H1 (cell line): ENCODE data around the gene HSD17B1. TPM values are rescaled to one million over a fixed set of nuclear protein-coding genes. Genes with fewer than 3 reads are reported as not detected.

Experiments
- CTCF ChIA-PET: fragments of 300-600 bp; sonication (Branson Sonifier 250); formaldehyde crosslinking; loops from one replicate; lab custom pipeline; 2021; ENCODE audit not compliant: partially characterized antibody; lab: Charles Lee
- POLR2A ChIA-PET: fragments of 300-600 bp; sonication (Branson Sonifier 250); formaldehyde crosslinking; loops from one replicate; lab custom pipeline; 2021; ENCODE audit warnings: inconsistent platforms; ENCODE audit not compliant: partially characterized antibody; lab: Charles Lee
- DNase-seq, 2 experiments: peaks; one replicate each; pipeline versions ENCODE4 v3.0.0 to v3.0.0-alpha.2; 2010 to 2022; ENCODE audit warnings: low spot score in 2 of 2, low read depth in 1 of 2, mixed read lengths in 1 of 2
- FAIRE-seq: peaks from 2 replicates; lab custom pipeline; 2011; peaks lifted over from hg19 to GRCh38; lab: Jason Lieb, UNC
- H2AFZ ChIP-seq: 2 replicates; pipeline ENCODE4 v1.8.1; 2012; ENCODE audit warnings: low read length, inconsistent platforms
- H2AK5ac ChIP-seq: 2 replicates; pipeline ENCODE4 v1.6.1; 2013; ENCODE audit warnings: low read depth, low read length
- H2BK120ac ChIP-seq: replicated peaks from 2 replicates; pipeline ENCODE3; 2013; ENCODE audit warnings: low read depth, low read length, inconsistent platforms
- H2BK12ac ChIP-seq: 2 replicates; pipeline ENCODE4 v1.6.1; 2013; ENCODE audit warnings: low read depth, low read length
- H2BK15ac ChIP-seq: 2 replicates; pipeline ENCODE4 v1.6.1; 2013; ENCODE audit warnings: low read length
- H2BK20ac ChIP-seq: 2 replicates; pipeline ENCODE4 v1.6.1; 2013; ENCODE audit warnings: low read length
- H2BK5ac ChIP-seq: 2 replicates; pipeline ENCODE4 v1.6.1; 2013; ENCODE audit warnings: low read depth, low read length
- H3K14ac ChIP-seq: 2 replicates; pipeline ENCODE4 v1.6.1; 2013; ENCODE audit warnings: inconsistent platforms; ENCODE audit not compliant: insufficient read length
- H3K18ac ChIP-seq: 2 replicates; pipeline ENCODE4 v1.6.1; 2013; ENCODE audit warnings: low read length; ENCODE audit errors: extremely low read depth
- H3K23ac ChIP-seq: 2 replicates; pipeline ENCODE4 v1.6.1; 2013; ENCODE audit warnings: inconsistent platforms; ENCODE audit not compliant: insufficient read length
- H3K23me2 ChIP-seq: 2 replicates; pipeline ENCODE4 v1.6.1; 2013; ENCODE audit warnings: low read depth, low read length
- H3K27ac ChIP-seq: 2 replicates; pipeline ENCODE4 v1.6.1; 2011; ENCODE audit warnings: low read depth, low read length, inconsistent platforms
- H3K27me3 ChIP-seq, 4 experiments: replicated peaks in 1 of 4; 1 replicate in 1 of 4; 2 replicates in 3 of 4; pipeline versions ENCODE4 v1.6.1 to v1.8.1; 2011 to 2013; ENCODE audit warnings: low read length in 3 of 4, mild to moderate bottlenecking in 3 of 4, inconsistent platforms in 2 of 4, mixed read lengths in 2 of 4, moderate library complexity in 1 of 4; ENCODE audit not compliant: control insufficient read depth in 3 of 4, insufficient read depth in 3 of 4; ENCODE audit errors: extremely low read depth in 1 of 4
- H3K36me3 ChIP-seq, 4 experiments: 2 replicates each; pipeline versions ENCODE4 v1.6.1 to v1.8.1; 2011 to 2013; ENCODE audit warnings: mild to moderate bottlenecking in 4 of 4, low read length in 3 of 4, moderate library complexity in 2 of 4, control low read depth in 1 of 4, inconsistent platforms in 1 of 4; ENCODE audit not compliant: insufficient read depth in 4 of 4, control insufficient read depth in 2 of 4
- H3K4ac ChIP-seq: replicated peaks from 2 replicates; pipeline ENCODE3; 2013; ENCODE audit warnings: low read length, low read depth, mixed read lengths, inconsistent platforms; ENCODE audit not compliant: insufficient read length
- H3K4me1 ChIP-seq, 4 experiments: replicated peaks in 1 of 4; 1 replicate in 1 of 4; 2 replicates in 3 of 4; pipeline versions ENCODE4 v1.6.1 to v1.8.1; 2011 to 2013; ENCODE audit warnings: low read length in 3 of 4, inconsistent platforms in 2 of 4, mixed read lengths in 1 of 4; ENCODE audit not compliant: insufficient read depth in 4 of 4, control insufficient read depth in 3 of 4
- H3K4me2 ChIP-seq, 2 experiments: 2 replicates each; pipeline versions ENCODE4 v1.6.1 to v1.8.1; 2011 to 2013; ENCODE audit warnings: low read depth in 2 of 2, low read length in 2 of 2, control low read depth in 1 of 2, inconsistent platforms in 1 of 2, mild to moderate bottlenecking in 1 of 2; ENCODE audit not compliant: insufficient read depth in 1 of 2
- H3K4me3 ChIP-seq, 4 experiments: fragments of 200-600, 300-600 bp in 1 of 4; sonication (generic), shearing (Covaris generic), sonication (Bioruptor Twin) in 1 of 4; 2 replicates each; pipeline versions ENCODE4 v1.5.1 to v1.8.1; 2011 to 2016; ENCODE audit warnings: low read length in 4 of 4, low read depth in 3 of 4, control low read depth in 2 of 4, inconsistent platforms in 2 of 4, mild to moderate bottlenecking in 2 of 4, mixed read lengths in 1 of 4, moderate library complexity in 1 of 4; ENCODE audit not compliant: insufficient read depth in 2 of 4; ENCODE audit errors: extremely low read depth in 1 of 4
- H3K56ac ChIP-seq: replicated peaks from 2 replicates; pipeline ENCODE3; 2013; ENCODE audit warnings: low read depth, mild to moderate bottlenecking, mixed read lengths, low read length, inconsistent platforms; ENCODE audit not compliant: insufficient read length
- H3K79me1 ChIP-seq: 2 replicates; pipeline ENCODE4 v1.6.1; 2013; ENCODE audit warnings: low read depth, low read length, control low read depth
- H3K79me2 ChIP-seq, 2 experiments: 2 replicates each; pipeline versions ENCODE4 v1.6.1 to v1.8.1; 2012 to 2013; ENCODE audit warnings: low read length in 2 of 2, mild to moderate bottlenecking in 2 of 2, inconsistent platforms in 1 of 2; ENCODE audit not compliant: insufficient read depth in 2 of 2, control insufficient read depth in 1 of 2
- H3K9ac ChIP-seq, 4 experiments: replicated peaks in 1 of 4; 1 replicate in 1 of 4; 2 replicates in 3 of 4; pipeline versions ENCODE4 v1.6.1 to v1.8.1; 2011 to 2013; ENCODE audit warnings: low read depth in 3 of 4, low read length in 3 of 4, control low read depth in 2 of 4, mild to moderate bottlenecking in 2 of 4, moderate library complexity in 2 of 4, inconsistent platforms in 1 of 4; ENCODE audit errors: extremely low read depth in 1 of 4
- H3K9me3 ChIP-seq, 2 experiments: 2 replicates each; pipeline versions ENCODE4 v1.6.1 to v1.8.1; 2012 to 2013; ENCODE audit warnings: mild to moderate bottlenecking in 2 of 2, moderate library complexity in 2 of 2, control low read depth in 1 of 2, inconsistent platforms in 1 of 2, low read depth in 1 of 2, low read length in 1 of 2, mixed read lengths in 1 of 2; ENCODE audit not compliant: insufficient read depth in 2 of 2
- H4K20me1 ChIP-seq, 2 experiments: replicated peaks in 1 of 2; 2 replicates each; pipeline versions ENCODE3 to v1.8.1; 2011 to 2013; ENCODE audit warnings: inconsistent platforms in 2 of 2, low read length in 2 of 2, mild to moderate bottlenecking in 1 of 2; ENCODE audit not compliant: insufficient read depth in 2 of 2, control insufficient read depth in 1 of 2
- H4K5ac ChIP-seq: 2 replicates; pipeline ENCODE4 v1.6.1; 2013; ENCODE audit warnings: low read length, low read depth, mixed read lengths, inconsistent platforms; ENCODE audit not compliant: insufficient read length
- H4K8ac ChIP-seq: 2 replicates; pipeline ENCODE4 v1.8.0; 2013; ENCODE audit warnings: mild to moderate bottlenecking, moderate library complexity, low read length, inconsistent platforms; ENCODE audit not compliant: insufficient read depth; ENCODE audit errors: extremely low read depth
- H4K91ac ChIP-seq: replicated peaks from 2 replicates; pipeline ENCODE3; 2013; ENCODE audit warnings: low read length, mixed read lengths, inconsistent platforms; ENCODE audit not compliant: insufficient read length
- HDAC2 ChIP-seq, 2 experiments: fragments of 300-600 bp in 1 of 2; sonication (generic) in 1 of 2; IDR thresholded peaks; 2 replicates each; pipeline ENCODE4 v1.6.1; 2011 to 2012; ENCODE audit warnings: low read depth in 2 of 2, low read length in 2 of 2, mild to moderate bottlenecking in 2 of 2, moderate library complexity in 2 of 2, borderline replicate concordance in 1 of 2, inconsistent platforms in 1 of 2
- SP1 ChIP-seq: IDR thresholded peaks from 2 replicates; pipeline ENCODE4 v1.6.1; 2011; ENCODE audit warnings: low read depth, low read length
- TEAD4 ChIP-seq: IDR thresholded peaks from 2 replicates; pipeline ENCODE4 v1.6.1; 2012; ENCODE audit warnings: low read depth, low read length, inconsistent platforms, mixed read lengths
- WGBS, 2 experiments: shearing (Covaris generic) in 1 of 2; methylation state at CpG; one replicate each; pipeline versions ENCODE4 v1.1.6 to v1.1.7; 2013 to 2015; ENCODE audit warnings: low lambda C conversion rate in 2 of 2, mixed read lengths in 2 of 2, inconsistent platforms in 1 of 2, low coverage in 1 of 2, missing lambda C conversion rate in 1 of 2; ENCODE audit not compliant: insufficient replicate concordance in 2 of 2, insufficient coverage in 1 of 2, insufficient read length in 1 of 2; ENCODE audit errors: extremely low coverage in 1 of 2, missing lambda C conversion rate in 1 of 2; 5-methylcytosine and 5-hydroxymethylcytosine counted together
- polyA plus RNA-seq, 7 experiments: library from polyadenylated mRNA; depleted of rRNA in 3 of 7; stranded (reverse) in 5 of 7; unstranded in 2 of 7; fragments of >200 nt in 5 of 7; fragments of 200-250 nt in 2 of 7; gene quantifications; 1 replicate in 5 of 7; 2 replicates in 1 of 7; 4 replicates in 1 of 7; pipeline versions ENCODE4 v1.2.1 to v1.2.3, GENCODE V29; 2011 to 2013; ENCODE audit warnings: missing spikeins in 2 of 7, mixed read lengths in 2 of 7
- total RNA-seq: library from RNA; stranded (reverse); fragmentation: NEBNext Ultra II Directional; extraction: Animal tissue kit (Norgen Biotek cat#: 25700); gene quantifications from 2 replicates; pipeline ENCODE4 v1.2.1, GENCODE V29; 2021

HSD17B1 gene
- total and polyA plus RNA-seq, 2 of the 8 experiments (the other 6 are each of a cell fraction or from before 2014, with no cell fraction given): 0.88 to 1.0 TPM

- Histone ChIP-seq H3K4me3 (no peak overlapping the region), H3K27me3 (no peaks in the 10 kb centered on the region), H3K4me2 (no peak overlapping the region), H3K4ac (no peak overlapping the region), H3K9ac (no peak overlapping the region), H3K23ac (no peak overlapping the region), H3K23me2 (peaks cover 2% of the 10 kb centered on the region; the same call in 1 of the 2 replicates), H3K9me3 (no peaks in the 10 kb centered on the region), H3K36me3 (peaks cover 0 to 8% (median 3%) of the 10 kb centered on the region in 4 experiments; a peak in 4 of 8 replicates), H2BK15ac (no peak overlapping the region), H4K8ac (no peak overlapping the region), H3K18ac (no peak overlapping the region), H4K20me1 (peaks cover 0 to 4% of the 10 kb centered on the region in 2 experiments), H2AFZ (no peak overlapping the region), H3K27ac (no peak overlapping the region), H3K56ac (no peak overlapping the region), H2BK12ac (no peak overlapping the region), H4K5ac (no peak overlapping the region), H2BK120ac (no peak overlapping the region), H4K91ac (no peak overlapping the region), H3K14ac (no peak overlapping the region), H2BK20ac (no peak overlapping the region), H2AK5ac (no peak overlapping the region), H3K79me1 (no peaks in the 10 kb centered on the region), H2BK5ac (no peak overlapping the region), H3K79me2 (no peaks in the 10 kb centered on the region), H3K4me1 (peaks cover 0 to 8% (median 7%) of the 10 kb centered on the region in 4 experiments; a peak in 4 of 7 replicates)
- POLR2A ChIA-PET: interaction anchor here (0.7 to 4.3 kb wide), 4 partner anchors 10 to 124 kb away, joined by 3 to 43 read pairs (median 4); partner anchors contain the start of genes NAGLU, PSMC3IP and TUBG2
- CTCF ChIA-PET: interaction anchor here (0.7 to 3.0 kb wide), 6 partner anchors 10 to 58 kb away, joined by 3 to 28 read pairs (median 5); partner anchors contain the start of genes NAGLU and PSMC3IP
- DNase-seq: no peak
- 93% methylated on average over 23 of the region's 23 CpGs; no CpG with 5 or more reads in 1 of the 2 experiments for WGBS, 2 experiments
- no peak for FAIRE-seq
- TF ChIP-seq HDAC2 (IDR thresholded peaks at IDR 0.05; ENCODE audit: borderline replicate concordance in 1 of 2, low read depth in 2 of 2, low read length in 2 of 2): no peak
- no peak for TF ChIP-seq SP1
- TF ChIP-seq TEAD4: no peak
Measured at GRCh38 chr17:42547001-42547461, 5.7 kb upstream of the HSD17B1 start.
